HG02870 (cell line): ENCODE data around the gene ZNF547.
"Not testable (repeated sequence)": the region's sequence is repeated elsewhere in the genome, so short reads cannot be mapped to it uniquely, and the experiment has no call there.

Experiments
- ATAC-seq: cut with Tn5 transposase; IDR thresholded peaks from one replicate; pipeline ENCODE4 v1.9.1; 2021; ENCODE audit warnings: mild to moderate bottlenecking, moderate library complexity; ENCODE audit not compliant: unreplicated experiment

ZNF547 gene

DNA sequence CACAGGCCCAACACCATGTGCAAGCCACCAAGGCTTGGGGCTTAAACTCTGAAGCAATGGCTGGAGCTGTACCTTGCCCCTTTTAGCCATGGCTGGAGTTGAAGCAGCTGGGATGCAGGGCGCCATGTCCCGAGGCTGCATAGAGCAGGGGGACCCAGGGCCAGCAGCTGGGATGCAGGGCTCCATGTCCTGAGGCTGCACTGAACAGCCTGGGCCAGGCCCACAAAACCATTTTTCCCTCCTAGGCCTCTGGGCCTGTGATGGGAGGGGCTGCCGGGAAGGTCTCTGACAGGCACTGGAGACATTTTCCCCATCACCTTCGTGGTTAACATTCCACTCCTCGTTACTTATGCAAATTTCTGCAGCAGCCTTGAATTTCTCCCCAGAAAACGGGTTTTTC lies 10.8 kb downstream of the ZNF547 start:
- no peak for ATAC-seq

DNA sequence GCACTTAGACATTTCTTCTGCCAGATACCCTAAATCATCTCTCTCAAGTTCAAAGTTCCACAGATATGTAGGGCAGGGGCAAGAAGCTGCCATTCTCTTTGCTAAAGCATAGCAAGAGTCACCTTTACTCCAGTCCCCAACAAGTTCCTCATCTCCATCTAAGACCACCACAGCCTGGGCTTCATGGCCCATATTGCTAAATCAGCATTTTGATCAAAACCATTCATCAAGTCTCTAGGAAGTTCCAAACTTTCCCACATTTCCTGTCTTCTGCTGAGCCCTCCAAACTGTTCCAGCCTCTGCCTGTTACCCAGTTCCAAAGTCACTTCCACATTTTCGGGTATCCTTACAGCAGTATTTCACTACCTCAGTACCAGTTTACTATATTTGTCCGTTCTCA lies 11.3 kb downstream of the ZNF547 start:
- not testable (repeated sequence) for ATAC-seq

DNA sequence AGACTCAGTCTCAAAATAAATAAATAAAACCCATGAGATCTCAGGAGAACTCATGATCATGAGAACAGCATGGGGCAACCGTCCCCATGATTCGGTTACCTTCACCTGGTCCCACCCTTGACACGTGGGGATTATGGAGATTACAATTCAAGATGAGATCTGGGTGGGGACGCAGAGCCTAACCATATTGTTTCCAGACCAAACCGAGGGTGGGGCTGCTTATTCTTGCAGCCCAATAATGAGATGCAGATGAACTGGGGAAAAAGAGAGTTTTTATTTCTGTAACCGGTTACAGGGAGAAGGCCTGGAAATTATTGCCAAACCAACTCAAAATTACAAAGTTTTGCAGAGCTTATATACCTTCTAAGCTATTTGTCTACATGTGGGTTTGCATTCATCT lies 12.8 kb downstream of the ZNF547 start:
- no peak for ATAC-seq

DNA sequence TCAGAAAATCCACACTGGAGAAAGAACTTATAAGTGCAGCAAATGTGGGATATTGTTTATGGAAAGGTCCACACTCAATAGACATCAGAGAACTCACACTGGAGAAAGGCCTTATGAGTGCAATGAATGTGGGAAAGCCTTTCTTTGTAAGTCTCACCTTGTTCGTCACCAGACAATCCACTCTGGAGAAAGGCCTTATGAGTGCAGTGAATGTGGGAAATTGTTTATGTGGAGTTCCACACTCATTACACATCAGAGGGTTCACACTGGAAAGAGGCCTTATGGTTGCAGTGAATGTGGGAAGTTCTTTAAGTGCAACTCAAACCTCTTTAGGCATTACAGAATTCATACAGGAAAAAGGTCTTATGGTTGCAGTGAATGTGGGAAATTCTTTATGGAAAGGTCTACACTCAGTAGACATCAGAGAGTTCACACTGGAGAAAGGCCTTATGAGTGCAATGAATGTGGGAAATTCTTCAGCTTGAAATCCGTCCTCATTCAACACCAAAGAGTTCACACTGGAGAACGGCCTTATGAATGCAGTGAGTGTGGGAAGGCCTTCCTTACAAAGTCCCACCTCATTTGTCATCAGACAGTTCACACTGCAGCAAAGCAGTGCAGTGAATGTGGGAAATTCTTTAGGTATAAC lies 14.3 kb downstream of the ZNF547 start:
- no peak for ATAC-seq

- no peak for ATAC-seq
These were observed 17.6 kb downstream of the ZNF547 start for GRCh38 chr19:57380923-57381322.

- no peak for ATAC-seq
These were observed 19.6 kb downstream of the ZNF547 start for GRCh38 chr19:57382806-57383488.

GRCh38 chr19:57389194-57389729 lies 25.9 kb downstream of the ZNF547 start:
- no peak for ATAC-seq

- ATAC-seq = peak; percentile 99
These were observed 26.6 kb downstream of the ZNF547 start, which contains the start of gene ZNF548 for GRCh38 chr19:57389730-57390598. TSS of gene ZNF548 (plus strand) at chr19:57389854. CDS start at chr19:57390100, 246 bp downstream.

DNA sequence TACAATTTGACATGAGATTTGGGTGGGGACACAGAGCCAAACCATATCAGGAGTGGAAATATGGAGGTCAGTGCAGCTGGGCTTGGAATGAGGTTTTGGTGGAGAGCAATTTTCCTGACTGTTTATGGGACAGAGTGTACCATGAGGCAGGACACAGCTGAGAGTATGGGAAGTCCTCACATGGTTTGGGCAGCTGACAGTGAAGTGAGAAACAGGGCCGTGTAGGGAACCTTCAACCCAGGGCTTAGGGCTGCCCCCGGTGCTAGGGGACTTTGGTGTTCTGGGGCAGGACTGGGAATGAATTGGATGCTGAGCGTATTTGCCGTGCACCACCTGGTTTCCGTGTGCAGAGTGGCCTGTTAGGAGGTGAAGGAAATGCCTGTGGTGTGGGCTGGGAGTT lies 32.4 kb downstream of the ZNF547 start:
- ATAC-seq = no peak

DNA sequence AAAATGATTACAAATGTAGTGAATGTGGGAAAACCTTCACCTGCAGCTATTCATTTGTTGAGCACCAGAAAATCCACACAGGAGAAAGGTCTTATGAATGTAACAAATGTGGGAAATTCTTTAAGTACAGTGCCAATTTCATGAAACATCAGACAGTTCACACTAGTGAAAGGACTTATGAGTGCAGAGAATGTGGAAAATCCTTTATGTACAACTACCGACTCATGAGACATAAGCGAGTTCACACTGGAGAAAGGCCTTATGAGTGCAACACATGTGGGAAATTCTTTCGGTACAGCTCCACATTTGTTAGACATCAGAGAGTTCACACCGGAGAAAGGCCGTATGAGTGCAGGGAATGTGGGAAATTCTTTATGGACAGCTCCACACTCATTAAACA lies 35.5 kb downstream of the ZNF547 start:
- no peak for ATAC-seq

- ATAC-seq = no peak
These were observed 40.6 kb downstream of the ZNF547 start for GRCh38 chr19:57403737-57404563.

- no peak for ATAC-seq
These were observed 43.3 kb downstream of the ZNF547 start for GRCh38 chr19:57406516-57407123.

- ATAC-seq = peak; percentile 99
These were observed 47.7 kb downstream of the ZNF547 start, which contains the start of gene ZNF17 for GRCh38 chr19:57410877-57411671. TSS of gene ZNF17 (plus strand) at chr19:57411161. CDS start at chr19:57413616, 2,455 bp downstream.

DNA sequence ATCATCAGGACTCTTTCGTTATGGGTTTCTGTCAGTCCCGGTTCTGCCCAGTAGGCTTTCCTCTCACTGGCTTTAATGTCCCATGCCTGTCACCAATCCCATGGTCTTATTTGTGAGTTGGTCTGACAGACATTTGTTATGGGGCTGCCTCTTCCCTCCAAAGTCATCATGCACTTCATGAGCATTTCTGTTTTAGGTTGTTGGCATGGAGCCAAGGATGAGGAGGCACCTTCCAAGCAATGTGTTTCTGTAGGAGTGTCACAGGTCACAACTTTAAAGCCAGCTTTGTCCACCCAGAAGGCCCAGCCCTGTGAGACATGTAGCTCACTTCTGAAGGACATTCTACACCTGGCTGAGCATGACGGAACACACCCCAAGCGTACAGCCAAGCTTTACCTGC lies 56.1 kb downstream of the ZNF547 start:
- ATAC-seq = no peak

DNA sequence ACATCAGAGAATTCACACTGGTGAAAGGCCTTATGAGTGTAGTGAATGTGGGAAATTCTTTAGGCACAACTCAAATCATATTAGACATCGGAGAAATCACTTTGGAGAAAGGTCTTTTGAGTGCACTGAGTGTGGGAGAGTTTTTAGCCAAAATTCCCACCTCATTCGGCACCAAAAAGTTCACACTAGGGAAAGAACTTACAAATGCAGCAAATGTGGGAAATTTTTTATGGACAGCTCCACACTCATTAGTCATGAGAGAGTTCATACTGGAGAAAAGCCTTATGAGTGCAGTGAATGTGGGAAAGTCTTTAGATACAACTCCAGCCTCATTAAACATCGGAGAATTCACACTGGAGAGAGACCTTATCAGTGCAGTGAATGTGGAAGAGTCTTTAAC lies 57.7 kb downstream of the ZNF547 start:
- ATAC-seq = no peak
